AG09309 (cell line): ENCODE data around the gene FRAS1.

Experiments used
- DNase-seq: peaks from one replicate; pipeline ENCODE4 v3.0.0-alpha.2; 2010; ENCODE audit warnings: low read depth
- H3K4me3 ChIP-seq: 2 replicates; pipeline ENCODE4 v1.5.1; 2011; ENCODE audit warnings: mild to moderate bottlenecking, low read depth, low read length, moderate library complexity; ENCODE audit not compliant: control insufficient read depth
- TF ChIP-seq, protein P1 (sequence below): IDR thresholded peaks from 2 replicates; pipeline ENCODE4 v1.5.1; 2011; ENCODE audit warnings: mild to moderate bottlenecking, low read depth, low read length, inconsistent platforms; ENCODE audit not compliant: insufficient read depth, control insufficient read depth; ENCODE audit errors: missing control alignments

FRAS1 gene

DNA sequence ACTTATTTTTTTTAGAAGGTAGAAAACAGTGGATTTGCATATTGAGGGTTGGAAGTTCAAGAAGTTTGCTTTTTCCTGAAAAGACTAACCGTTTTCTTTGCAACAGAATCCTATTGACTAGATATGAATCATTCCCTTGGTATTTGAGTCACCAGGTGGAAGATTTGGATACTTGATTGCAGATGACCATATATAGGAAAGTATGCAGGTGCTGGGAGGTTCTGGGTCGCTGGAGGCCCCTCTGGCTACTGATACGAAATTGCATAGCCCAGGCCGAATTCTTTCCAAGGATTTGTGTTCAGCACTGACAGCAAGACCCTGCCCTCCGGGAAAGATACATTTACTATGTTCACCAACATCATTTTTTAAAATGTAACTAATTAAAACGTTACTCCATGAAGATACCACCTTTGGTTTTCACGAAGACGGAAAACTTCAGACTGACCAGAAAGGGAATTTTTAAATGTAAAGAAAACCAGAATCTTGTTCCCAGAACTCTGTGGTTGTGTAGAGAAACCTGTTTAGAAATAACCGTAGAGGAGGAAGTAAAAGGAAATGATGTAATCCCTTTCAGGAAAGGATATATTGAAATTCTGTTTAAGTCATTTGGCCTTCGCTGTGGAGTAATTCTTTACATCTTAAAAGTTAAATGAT lies 495.4 kb downstream of the FRAS1 start:
- H3K4me3 ChIP-seq = no peak overlapping the region
- no peak for DNase-seq
- TF ChIP-seq, protein P1, sequence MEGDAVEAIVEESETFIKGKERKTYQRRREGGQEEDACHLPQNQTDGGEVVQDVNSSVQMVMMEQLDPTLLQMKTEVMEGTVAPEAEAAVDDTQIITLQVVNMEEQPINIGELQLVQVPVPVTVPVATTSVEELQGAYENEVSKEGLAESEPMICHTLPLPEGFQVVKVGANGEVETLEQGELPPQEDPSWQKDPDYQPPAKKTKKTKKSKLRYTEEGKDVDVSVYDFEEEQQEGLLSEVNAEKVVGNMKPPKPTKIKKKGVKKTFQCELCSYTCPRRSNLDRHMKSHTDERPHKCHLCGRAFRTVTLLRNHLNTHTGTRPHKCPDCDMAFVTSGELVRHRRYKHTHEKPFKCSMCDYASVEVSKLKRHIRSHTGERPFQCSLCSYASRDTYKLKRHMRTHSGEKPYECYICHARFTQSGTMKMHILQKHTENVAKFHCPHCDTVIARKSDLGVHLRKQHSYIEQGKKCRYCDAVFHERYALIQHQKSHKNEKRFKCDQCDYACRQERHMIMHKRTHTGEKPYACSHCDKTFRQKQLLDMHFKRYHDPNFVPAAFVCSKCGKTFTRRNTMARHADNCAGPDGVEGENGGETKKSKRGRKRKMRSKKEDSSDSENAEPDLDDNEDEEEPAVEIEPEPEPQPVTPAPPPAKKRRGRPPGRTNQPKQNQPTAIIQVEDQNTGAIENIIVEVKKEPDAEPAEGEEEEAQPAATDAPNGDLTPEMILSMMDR = no peak

DNA sequence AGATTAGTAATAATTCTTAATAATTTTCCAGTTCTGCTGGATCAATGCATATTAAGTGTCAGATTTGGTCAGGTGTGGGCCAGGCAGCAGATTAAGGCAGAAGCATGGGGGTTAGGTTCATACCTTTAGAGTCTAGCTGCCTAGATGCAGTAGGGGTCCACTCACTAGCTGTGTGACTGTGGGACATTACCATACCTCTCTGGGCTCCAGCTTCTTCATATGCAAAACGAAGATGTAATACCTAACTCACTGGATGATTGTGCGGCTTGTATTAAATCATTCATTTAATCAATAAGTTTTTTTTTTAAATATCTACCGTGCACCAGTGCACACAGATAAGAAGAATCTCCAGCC lies 495.9 kb downstream of the FRAS1 start:
- DNase-seq = no peak
- TF ChIP-seq, protein P1 = no peak
- H3K4me3 ChIP-seq = no peak overlapping the region

DNA sequence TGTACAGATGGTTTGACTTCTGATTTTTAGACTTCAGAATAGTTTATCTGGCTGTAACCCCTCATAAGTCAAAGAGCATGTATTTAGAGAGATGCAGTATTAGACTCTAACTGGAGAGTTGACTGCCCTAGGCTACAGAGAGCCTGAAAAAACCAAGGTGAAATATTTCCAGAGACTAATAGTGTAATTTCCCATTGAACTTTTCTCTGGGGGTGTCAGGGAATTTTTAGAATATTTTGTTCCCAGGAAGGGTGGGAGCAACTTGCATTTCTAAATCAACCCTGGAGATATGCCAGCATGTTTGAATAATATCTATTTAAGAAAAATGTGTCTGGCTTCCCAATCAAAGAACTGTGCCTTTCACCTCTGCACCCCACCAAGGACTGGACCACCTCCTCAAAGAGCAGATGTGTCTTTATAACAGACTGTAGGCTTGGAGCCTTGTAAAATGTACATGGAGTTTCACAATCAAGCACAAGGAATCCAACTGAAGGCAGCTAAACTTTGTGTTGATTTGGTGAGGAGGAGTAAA lies 496.5 kb downstream of the FRAS1 start:
- DNase-seq = no peak
- no peak overlapping the region for H3K4me3 ChIP-seq
- TF ChIP-seq, protein P1 = no peak

DNA sequence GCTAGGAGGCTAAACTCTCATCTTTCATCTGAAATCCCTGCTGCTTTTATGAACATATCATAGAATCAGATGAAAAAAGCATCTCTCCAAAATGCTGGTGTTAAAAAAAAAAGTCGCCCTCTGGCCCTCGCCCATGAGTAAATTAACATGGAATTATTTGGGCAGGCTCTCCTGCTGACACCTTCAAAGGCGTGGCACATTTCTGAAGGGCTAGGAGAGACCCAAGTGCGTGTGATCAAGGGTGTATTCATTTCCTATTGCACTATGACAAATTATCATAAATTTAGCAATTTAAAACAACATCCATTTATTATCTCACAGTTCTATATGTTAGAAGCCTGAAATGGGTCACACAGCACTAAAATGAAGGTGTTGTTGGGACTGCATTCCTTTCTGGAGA lies 499.5 kb downstream of the FRAS1 start:
- DNase-seq = no peak
- H3K4me3 ChIP-seq = no peak overlapping the region
- TF ChIP-seq, protein P1 = no peak

DNA sequence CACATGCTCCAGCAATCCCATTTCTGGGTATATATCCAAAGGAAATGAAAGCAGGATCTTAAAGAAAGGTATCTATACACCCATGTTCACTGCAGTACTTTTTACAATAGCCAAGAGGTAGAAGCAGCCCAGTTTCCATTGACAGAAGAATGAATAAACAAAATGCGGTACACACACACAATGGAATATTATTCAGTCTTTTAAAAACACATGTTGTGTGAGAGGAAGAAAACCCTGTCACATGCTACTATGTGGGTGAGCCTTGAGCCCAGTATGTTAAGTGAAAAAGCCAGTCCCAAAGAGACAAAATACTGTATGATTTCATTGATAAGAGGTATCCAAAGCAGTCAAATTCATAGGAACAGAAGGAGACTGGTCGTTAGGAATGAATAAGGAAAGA lies 500.7 kb downstream of the FRAS1 start:
- H3K4me3 ChIP-seq = no peak overlapping the region
- no peak for DNase-seq
- TF ChIP-seq, protein P1 = no peak

DNA sequence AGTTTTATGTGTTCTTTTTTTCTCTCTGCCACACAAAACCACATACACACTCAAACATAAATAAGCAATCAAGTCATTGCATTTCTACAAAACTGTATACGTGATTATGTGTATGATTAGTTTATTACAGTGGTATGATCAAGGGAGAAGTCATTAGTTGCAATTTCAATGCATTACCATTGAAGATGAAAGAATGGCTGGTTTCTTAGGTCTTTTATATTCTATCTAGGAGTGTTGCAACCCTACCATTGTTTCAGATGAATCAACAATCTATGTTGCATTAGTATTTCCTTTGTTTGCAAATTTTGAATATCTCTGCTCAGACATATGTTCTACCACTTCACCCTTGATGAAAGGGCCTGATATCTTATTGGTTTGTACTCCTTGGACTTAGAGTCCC lies 501.3 kb downstream of the FRAS1 start:
- DNase-seq = no peak
- TF ChIP-seq, protein P1 = no peak

More for the DNA sequence above, 501.3 kb downstream of the FRAS1 start:
- no peak overlapping the region for H3K4me3 ChIP-seq
